OCI-LY7 (cell line): ENCODE data around the gene STAT5B. TPM values are rescaled to one million over a fixed set of nuclear protein-coding genes. Genes with fewer than 3 reads are reported as not detected.
"Not testable (repeated sequence)": the region's sequence is repeated elsewhere in the genome, so short reads cannot be mapped to it uniquely, and the experiment has no call there.

ENCODE experiments used
- BruUV-seq: library from RNA; stranded (reverse); fragments of 400-500 nt; replicated peaks from 2 replicates; lab custom pipeline; 2021; lab: Mats Ljungman, UMichigan
- CTCF ChIA-PET: fragments of 300-600 bp; sonication (Branson Sonifier 250); formaldehyde crosslinking; loops from one replicate; lab custom pipeline; 2022; ENCODE audit warnings: antibody characterized with exemption; ENCODE audit not compliant: unreplicated experiment; lab: Charles Lee
- POLR2A ChIA-PET: fragments of 300-600 bp; sonication (Branson Sonifier 250); formaldehyde crosslinking; loops from one replicate; lab custom pipeline; 2022; ENCODE audit warnings: antibody characterized with exemption; lab: Charles Lee
- DNase-seq: peaks from one replicate; pipeline ENCODE4 v3.0.0-alpha.2; 2015; ENCODE audit warnings: low spot score
- H2AFZ ChIP-seq: fragments of 200-600 bp; sonication (generic), shearing (Covaris generic); 2 replicates; pipeline ENCODE4 v1.6.1; 2014; ENCODE audit warnings: mild to moderate bottlenecking, antibody characterized with exemption, low read length, moderate library complexity
- H3K27ac ChIP-seq: fragments of 200-600 bp; sonication (generic); 2 replicates; pipeline ENCODE4 v1.5.1; 2014; ENCODE audit warnings: mixed run types, low read depth, mild to moderate bottlenecking, moderate library complexity, low read length, inconsistent platforms; ENCODE audit not compliant: poor library complexity, severe bottlenecking
- H3K36me3 ChIP-seq: fragments of 200-600 bp; sonication (generic); 2 replicates; pipeline ENCODE4 v1.6.1; 2014; ENCODE audit warnings: mild to moderate bottlenecking, antibody characterized with exemption, low read length, moderate library complexity, mixed read lengths; ENCODE audit not compliant: insufficient read depth
- H3K4me1 ChIP-seq: fragments of 200-600 bp; sonication (generic); 2 replicates; pipeline ENCODE4 v1.5.1; 2014; ENCODE audit warnings: mild to moderate bottlenecking, low read length; ENCODE audit not compliant: insufficient read depth, poor library complexity, severe bottlenecking
- H3K4me2 ChIP-seq: fragments of 200-600 bp; sonication (generic); 2 replicates; pipeline ENCODE4 v1.6.1; 2014; ENCODE audit warnings: mild to moderate bottlenecking, low read length
- H3K4me3 ChIP-seq: fragments of 200-600 bp; sonication (generic); 2 replicates; pipeline ENCODE4 v1.5.1; 2014; ENCODE audit warnings: mild to moderate bottlenecking, low read depth, low read length; ENCODE audit not compliant: poor library complexity, severe bottlenecking
- H3K79me2 ChIP-seq: fragments of 200-600 bp; sonication (generic); 2 replicates; pipeline ENCODE4 v1.6.1; 2016; ENCODE audit warnings: low read depth, mild to moderate bottlenecking, low read length, moderate library complexity, mixed read lengths; ENCODE audit not compliant: insufficient read depth
- H3K9me2 ChIP-seq: fragments of 200-600 bp; sonication (generic); 2 replicates; pipeline ENCODE4 v1.6.1; 2016; ENCODE audit warnings: mild to moderate bottlenecking, low read length, mixed read lengths; ENCODE audit not compliant: insufficient read depth
- H3K9me3 ChIP-seq: fragments of 200-600 bp; sonication (generic); 2 replicates; pipeline ENCODE4 v1.6.1; 2014; ENCODE audit warnings: mild to moderate bottlenecking, mixed run types, low read length, mixed read lengths
- H4K20me1 ChIP-seq: fragments of 200-600 bp; sonication (generic); 2 replicates; pipeline ENCODE4 v1.6.1; 2014; ENCODE audit warnings: mild to moderate bottlenecking, antibody characterized with exemption, low read length, moderate library complexity, mixed read lengths; ENCODE audit not compliant: insufficient read depth
- EZH2phosphoT487 ChIP-seq: fragments of 200-600 bp; sonication (generic); IDR thresholded peaks from 2 replicates; pipeline ENCODE4 v1.6.1; 2018; ENCODE audit warnings: low read depth, borderline replicate concordance, mild to moderate bottlenecking, mixed run types, antibody characterized with exemption, low read length, moderate library complexity, mixed read lengths
- intact Hi-C: fragments of 100-400 bp; cut with micrococcal nuclease; formaldehyde crosslinking; loops from one replicate; pipeline ENCODE4 v1.10.0; 2022; ENCODE audit not compliant: unreplicated experiment
- total RNA-seq, 2 experiments: library from RNA; depleted of rRNA in 1 of 2; stranded (reverse); fragments of >200 nt in 1 of 2; shearing (Covaris generic) in 1 of 2; gene quantifications; 2 replicates each; pipeline ENCODE4 v1.2.3, GENCODE V29; 2014 to 2022
- TF ChIP-seq, protein P1 (sequence below): fragments of 200-600 bp; sonication (generic); conservative IDR thresholded peaks from 2 replicates; pipeline ENCODE4 v1.5.1; 2014; ENCODE audit warnings: mild to moderate bottlenecking, antibody characterized with exemption, low read length, moderate library complexity, mixed read lengths

The STAT5B gene
- total RNA-seq, 2 experiments from 2014 or later: 33.3 to 46.7 TPM

DNA sequence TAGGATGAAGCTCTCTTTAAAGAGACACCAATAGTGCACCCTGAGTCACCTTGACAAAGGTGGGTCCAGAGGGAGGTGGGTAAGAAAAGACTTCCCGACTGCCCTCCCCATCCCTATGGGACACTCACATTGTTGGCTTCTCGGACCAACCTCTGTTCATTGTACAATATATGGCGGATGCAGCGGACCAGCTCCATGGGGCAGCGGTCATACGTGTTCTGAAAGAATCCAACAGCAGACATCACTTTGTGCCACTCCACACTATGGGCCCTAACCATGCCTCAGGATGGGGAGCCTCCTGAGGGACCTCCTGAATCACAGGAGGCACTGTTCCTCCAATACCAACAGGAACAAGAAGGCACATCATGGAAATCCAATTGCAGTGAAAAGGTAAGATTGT is 51.5 kb downstream of the STAT5B start:
- DNase-seq: no peak
- ChIA-PET CTCF (no interaction called here), POLR2A (interaction anchor here (0.6 kb wide), 1 partner anchor 38 kb away, joined by 9 read pairs; no protein-coding TSS in a partner anchor)
- H2AFZ ChIP-seq: no peak overlapping the region
- H3K4me2 ChIP-seq: no peak overlapping the region
- intact Hi-C loops: loop anchor here (10.0 kb wide), 2 partner anchors 50 to 180 kb away; partner anchors contain the start of gene STAT5B
- peaks cover 2% of the 10 kb centered on the region; the same call in 1 of the 2 replicates for H3K36me3 ChIP-seq
- H3K27ac ChIP-seq: no peak overlapping the region
- no peaks in the 10 kb centered on the region for H3K79me2 ChIP-seq
- TF ChIP-seq EZH2phosphoT487: no peak
- TF ChIP-seq, protein P1, sequence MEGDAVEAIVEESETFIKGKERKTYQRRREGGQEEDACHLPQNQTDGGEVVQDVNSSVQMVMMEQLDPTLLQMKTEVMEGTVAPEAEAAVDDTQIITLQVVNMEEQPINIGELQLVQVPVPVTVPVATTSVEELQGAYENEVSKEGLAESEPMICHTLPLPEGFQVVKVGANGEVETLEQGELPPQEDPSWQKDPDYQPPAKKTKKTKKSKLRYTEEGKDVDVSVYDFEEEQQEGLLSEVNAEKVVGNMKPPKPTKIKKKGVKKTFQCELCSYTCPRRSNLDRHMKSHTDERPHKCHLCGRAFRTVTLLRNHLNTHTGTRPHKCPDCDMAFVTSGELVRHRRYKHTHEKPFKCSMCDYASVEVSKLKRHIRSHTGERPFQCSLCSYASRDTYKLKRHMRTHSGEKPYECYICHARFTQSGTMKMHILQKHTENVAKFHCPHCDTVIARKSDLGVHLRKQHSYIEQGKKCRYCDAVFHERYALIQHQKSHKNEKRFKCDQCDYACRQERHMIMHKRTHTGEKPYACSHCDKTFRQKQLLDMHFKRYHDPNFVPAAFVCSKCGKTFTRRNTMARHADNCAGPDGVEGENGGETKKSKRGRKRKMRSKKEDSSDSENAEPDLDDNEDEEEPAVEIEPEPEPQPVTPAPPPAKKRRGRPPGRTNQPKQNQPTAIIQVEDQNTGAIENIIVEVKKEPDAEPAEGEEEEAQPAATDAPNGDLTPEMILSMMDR: no peak
- no peaks in the 10 kb centered on the region for H3K4me1 ChIP-seq
- H4K20me1 ChIP-seq: no peaks in the 10 kb centered on the region
- H3K9me2 ChIP-seq: no peaks in the 10 kb centered on the region
- H3K9me3 ChIP-seq: no peaks in the 10 kb centered on the region
- BruUV-seq: no TSS peak
- H3K4me3 ChIP-seq: no peak overlapping the region

DNA sequence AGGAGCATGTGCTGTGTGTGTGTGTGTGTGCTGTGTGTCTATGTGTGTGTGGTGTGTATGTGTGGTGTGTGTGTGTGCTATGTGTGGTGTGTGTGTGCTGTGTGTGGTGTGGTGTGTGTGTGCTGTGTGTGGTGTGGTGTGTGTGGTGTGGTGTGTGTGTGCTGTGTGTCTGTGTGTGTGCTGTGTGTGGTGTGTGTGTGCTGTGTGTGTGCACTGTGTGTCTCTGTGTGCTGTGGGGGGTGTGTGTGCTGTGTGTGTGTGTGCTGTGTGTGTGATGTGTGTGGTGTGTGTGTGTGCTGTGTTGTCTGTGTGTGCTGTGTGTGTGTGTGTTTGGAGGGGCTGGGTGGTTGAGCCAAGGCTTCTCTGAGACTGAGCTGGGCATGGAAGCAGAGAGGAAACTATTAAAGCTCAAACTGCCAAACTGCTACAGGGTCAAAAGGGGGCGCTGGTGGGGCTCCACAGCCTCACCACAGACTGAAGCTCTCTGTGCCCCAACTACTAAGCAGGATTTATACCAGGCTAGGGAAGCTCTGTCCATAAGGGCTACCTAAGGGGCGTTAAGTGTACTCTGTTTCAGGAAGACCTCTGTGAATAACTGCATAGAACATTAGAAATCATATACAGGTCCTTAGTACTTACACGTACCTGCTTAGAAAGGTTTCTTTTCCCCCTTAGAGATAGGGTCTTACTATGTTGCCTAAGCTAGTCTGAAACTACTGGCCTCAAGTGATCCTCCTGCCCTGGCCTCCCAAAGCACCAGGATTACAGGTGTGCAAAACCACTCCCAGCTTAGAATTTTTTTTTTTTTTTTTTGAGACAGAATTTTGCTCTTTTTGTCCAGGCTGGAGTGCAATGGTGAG is 54.1 kb downstream of the STAT5B start:
- Histone ChIP-seq H3K36me3 (peaks cover 2% of the 10 kb centered on the region; the same call in 1 of the 2 replicates), H3K4me1 (no peaks in the 10 kb centered on the region), H3K79me2 (no peaks in the 10 kb centered on the region), H2AFZ (no peak overlapping the region), H3K4me3 (no peak overlapping the region), H3K27ac (no peak overlapping the region), H3K9me2 (no peaks in the 10 kb centered on the region), H4K20me1 (no peaks in the 10 kb centered on the region), H3K9me3 (no peaks in the 10 kb centered on the region), H3K4me2 (no peak overlapping the region)
- peak; percentile 66 for DNase-seq
- intact Hi-C loops: loop anchor here (10.0 kb wide), 2 partner anchors 53 to 183 kb away; partner anchors contain the start of gene STAT5B
- POLR2A ChIA-PET: interaction anchor here (0.6 kb wide), 1 partner anchor 92 kb away, joined by 4 read pairs; no protein-coding TSS in a partner anchor
- CTCF ChIA-PET: interaction anchor here (0.6 to 1.3 kb wide), 7 partner anchors 24 to 459 kb away, joined by 3 to 5 read pairs (median 3); no protein-coding TSS in a partner anchor
- TF ChIP-seq EZH2phosphoT487: no peak
- TF ChIP-seq, protein P1: peak; percentile 87
- no TSS peak for BruUV-seq

DNA sequence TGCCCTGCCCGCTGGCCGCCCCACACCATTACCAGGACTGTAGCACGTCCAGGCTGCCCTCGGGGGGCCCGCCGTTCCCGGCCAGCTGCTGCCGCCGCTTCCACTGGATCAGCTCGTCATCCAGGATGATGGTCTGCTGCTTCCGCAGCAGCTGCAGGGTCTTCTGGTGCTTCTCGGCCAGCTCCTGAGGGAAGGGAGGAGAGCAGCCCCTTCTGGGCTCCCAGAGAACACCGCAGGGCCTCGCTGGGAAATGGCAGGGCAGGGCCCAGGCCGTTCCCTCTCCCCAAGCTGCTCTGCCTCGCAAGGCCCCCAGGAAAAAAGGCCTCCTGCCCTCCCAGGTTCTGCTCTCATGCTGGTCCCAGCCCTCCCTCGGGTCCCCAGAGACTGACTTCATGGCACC is 56.9 kb downstream of the STAT5B start:
- intact Hi-C loops, DNase-seq, POLR2A ChIA-PET, H3K79me2 ChIP-seq, BruUV-seq, H3K9me3 ChIP-seq, H3K4me2 ChIP-seq, H3K9me2 ChIP-seq, H3K4me1 ChIP-seq, H3K27ac ChIP-seq, CTCF ChIA-PET, H3K36me3 ChIP-seq, H3K4me3 ChIP-seq, H2AFZ ChIP-seq, H4K20me1 ChIP-seq: not testable (repeated sequence)
